B cell (primary cell): ENCODE results near the gene ANGPTL2.

Source experiments
- CTCF ChIP-seq: fragments of 200-600 bp; IDR thresholded peaks from one replicate; pipeline ENCODE4 v1.8.0; 2022; ENCODE audit warnings: antibody characterized with exemption, mild to moderate bottlenecking
- EZH2 ChIP-seq: IDR thresholded peaks from 2 replicates; pipeline ENCODE4 v1.6.1; 2012; ENCODE audit warnings: borderline replicate concordance, low read depth, mild to moderate bottlenecking, moderate library complexity, low read length; ENCODE audit not compliant: insufficient read depth, poor library complexity, severe bottlenecking

GRCh38 chr9:127091526-127091925, 30.9 kb downstream of the ANGPTL2 start:
- no peak for TF ChIP-seq CTCF
- no peak for TF ChIP-seq EZH2
